Right renal cortex interstitium (tissue), 3 donors: Measurements from ENCODE around the gene CRADD. TPM values are rescaled to one million over a fixed set of nuclear protein-coding genes. Genes with fewer than 3 reads are reported as not detected.
A peak's percentile ranks its signal among the peaks of the same experiment; 100 is the strongest.
"Not testable (repeated sequence)": the region's sequence is repeated elsewhere in the genome, so short reads cannot be mapped to it uniquely, and the experiment has no call there.

Source experiments
- DNase-seq, 3 donors: peaks; one replicate each; pipeline ENCODE4 v3.0.0-alpha.2; 2013; ENCODE audit warnings: low read depth in 3 of 3, low spot score in 2 of 3
- polyA plus RNA-seq, 3 donors: library from polyadenylated mRNA; unstranded; fragments of 120-200 nt; gene quantifications; one replicate each; pipeline ENCODE4 v1.2.1, GENCODE V29; 2013; ENCODE audit not compliant: insufficient read length in 3 of 3

The CRADD gene
- polyA plus RNA-seq, 3 donors: 11.6 to 14.8 (median 13.1) TPM

GRCh38 chr12:93753838-93754429, 76.8 kb downstream of the CRADD start:
- no peak for DNase-seq

GRCh38 chr12:93754859-93755258, 77.7 kb downstream of the CRADD start:
- not testable (repeated sequence) for DNase-seq

GRCh38 chr12:93756288-93756687, 79.1 kb downstream of the CRADD start:
- no peak for DNase-seq

GRCh38 chr12:93757792-93758694, 80.9 kb downstream of the CRADD start:
- DNase-seq: no peak

GRCh38 chr12:93758801-93759373, 81.7 kb downstream of the CRADD start:
- no peak for DNase-seq

GRCh38 chr12:93759512-93760081, 82.4 kb downstream of the CRADD start:
- DNase-seq: no peak

- no peak for DNase-seq
Observed at GRCh38 chr12:93760275-93760875, 83.2 kb downstream of the CRADD start.

- no peak for DNase-seq
Observed at GRCh38 chr12:93762059-93762719, 85.0 kb downstream of the CRADD start.

- DNase-seq: no peak
Observed at GRCh38 chr12:93762912-93763553, 85.9 kb downstream of the CRADD start.

GRCh38 chr12:93763746-93764147, 86.6 kb downstream of the CRADD start:
- DNase-seq: no peak

GRCh38 chr12:93766371-93766770, 89.2 kb downstream of the CRADD start:
- no peak for DNase-seq

GRCh38 chr12:93766796-93767523, 89.8 kb downstream of the CRADD start:
- peak in 1 of 3 donors; percentile 38 for DNase-seq

GRCh38 chr12:93767524-93767863, 90.3 kb downstream of the CRADD start:
- DNase-seq: no peak

GRCh38 chr12:93772003-93772700, 95.0 kb downstream of the CRADD start:
- no peak for DNase-seq

GRCh38 chr12:93773122-93773871, 96.1 kb downstream of the CRADD start:
- DNase-seq: no peak

- no peak for DNase-seq
Observed at GRCh38 chr12:93776581-93777018, 99.4 kb downstream of the CRADD start.

- DNase-seq: no peak
Observed at GRCh38 chr12:93777254-93777653, 100.1 kb downstream of the CRADD start.

GRCh38 chr12:93778306-93778705, 101.1 kb downstream of the CRADD start:
- peak; percentile 29 to 41 (median 39) for DNase-seq
